ENCODE data around the gene ALG14.
"Not testable (repeated sequence)": the region's sequence is repeated elsewhere in the genome, so short reads cannot be mapped to it uniquely, and the experiment has no call there.

Gene ALG14

GRCh38 chr1:95028954-95029353, 43.8 kb downstream of the ALG14 start:
- in situ Hi-C loops (cut with HindIII; ENCODE audit: low sequenced_read_pairs): no loop called here
- DNase-seq (ENCODE audit: low read depth, low spot score): no peak
- no peak overlapping the region for H3K4me3 ChIP-seq (ENCODE audit: low read depth, low read length)
- TF ChIP-seq, protein P1, sequence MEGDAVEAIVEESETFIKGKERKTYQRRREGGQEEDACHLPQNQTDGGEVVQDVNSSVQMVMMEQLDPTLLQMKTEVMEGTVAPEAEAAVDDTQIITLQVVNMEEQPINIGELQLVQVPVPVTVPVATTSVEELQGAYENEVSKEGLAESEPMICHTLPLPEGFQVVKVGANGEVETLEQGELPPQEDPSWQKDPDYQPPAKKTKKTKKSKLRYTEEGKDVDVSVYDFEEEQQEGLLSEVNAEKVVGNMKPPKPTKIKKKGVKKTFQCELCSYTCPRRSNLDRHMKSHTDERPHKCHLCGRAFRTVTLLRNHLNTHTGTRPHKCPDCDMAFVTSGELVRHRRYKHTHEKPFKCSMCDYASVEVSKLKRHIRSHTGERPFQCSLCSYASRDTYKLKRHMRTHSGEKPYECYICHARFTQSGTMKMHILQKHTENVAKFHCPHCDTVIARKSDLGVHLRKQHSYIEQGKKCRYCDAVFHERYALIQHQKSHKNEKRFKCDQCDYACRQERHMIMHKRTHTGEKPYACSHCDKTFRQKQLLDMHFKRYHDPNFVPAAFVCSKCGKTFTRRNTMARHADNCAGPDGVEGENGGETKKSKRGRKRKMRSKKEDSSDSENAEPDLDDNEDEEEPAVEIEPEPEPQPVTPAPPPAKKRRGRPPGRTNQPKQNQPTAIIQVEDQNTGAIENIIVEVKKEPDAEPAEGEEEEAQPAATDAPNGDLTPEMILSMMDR (IDR thresholded peaks at IDR 0.05; ENCODE audit: low read depth, low read length): no peak

DNA sequence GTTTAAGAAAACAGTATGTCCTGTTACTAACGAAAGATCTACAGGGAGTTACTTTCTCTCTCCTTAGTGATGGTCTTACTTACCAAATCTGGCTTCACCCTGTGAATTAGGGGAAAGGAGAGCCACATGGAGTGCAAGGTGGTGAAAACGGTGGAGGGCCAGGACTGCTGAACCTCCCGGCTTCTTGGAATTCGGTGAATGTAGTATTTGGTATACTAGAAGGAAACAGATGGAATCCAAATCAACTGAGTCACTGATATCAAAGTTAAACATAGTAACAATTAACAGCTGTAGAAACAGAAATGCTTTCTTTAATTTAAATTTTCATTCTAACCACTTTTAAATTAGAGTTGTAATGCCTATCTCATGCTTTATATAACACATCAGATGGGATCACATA, 45.7 kb downstream of the ALG14 start:
- TF ChIP-seq, protein P1 (IDR thresholded peaks at IDR 0.05; ENCODE audit: low read depth, low read length): no peak
- no peak overlapping the region for H3K4me3 ChIP-seq (ENCODE audit: low read depth, low read length)
- peak; percentile 39 for DNase-seq (ENCODE audit: low read depth, low spot score)
- in situ Hi-C loops (cut with HindIII; ENCODE audit: low sequenced_read_pairs): no loop called here

- H3K4me3 ChIP-seq (ENCODE audit: low read depth, low read length): no peak overlapping the region
- peak; percentile 94 for DNase-seq (ENCODE audit: low read depth, low spot score)
- TF ChIP-seq, protein P1 (IDR thresholded peaks at IDR 0.05; ENCODE audit: low read depth, low read length): no peak
- in situ Hi-C loops (cut with HindIII; ENCODE audit: low sequenced_read_pairs): no loop called here
Observed at GRCh38 chr1:95023399-95024043, 49.2 kb downstream of the ALG14 start.

GRCh38 chr1:95022644-95022926, 50.2 kb downstream of the ALG14 start:
- no peak for DNase-seq (ENCODE audit: low read depth, low spot score)
- no peak overlapping the region for H3K4me3 ChIP-seq (ENCODE audit: low read depth, low read length)
- in situ Hi-C loops (cut with HindIII; ENCODE audit: low sequenced_read_pairs): no loop called here
- TF ChIP-seq, protein P1 (IDR thresholded peaks at IDR 0.05; ENCODE audit: low read depth, low read length): no peak

DNA sequence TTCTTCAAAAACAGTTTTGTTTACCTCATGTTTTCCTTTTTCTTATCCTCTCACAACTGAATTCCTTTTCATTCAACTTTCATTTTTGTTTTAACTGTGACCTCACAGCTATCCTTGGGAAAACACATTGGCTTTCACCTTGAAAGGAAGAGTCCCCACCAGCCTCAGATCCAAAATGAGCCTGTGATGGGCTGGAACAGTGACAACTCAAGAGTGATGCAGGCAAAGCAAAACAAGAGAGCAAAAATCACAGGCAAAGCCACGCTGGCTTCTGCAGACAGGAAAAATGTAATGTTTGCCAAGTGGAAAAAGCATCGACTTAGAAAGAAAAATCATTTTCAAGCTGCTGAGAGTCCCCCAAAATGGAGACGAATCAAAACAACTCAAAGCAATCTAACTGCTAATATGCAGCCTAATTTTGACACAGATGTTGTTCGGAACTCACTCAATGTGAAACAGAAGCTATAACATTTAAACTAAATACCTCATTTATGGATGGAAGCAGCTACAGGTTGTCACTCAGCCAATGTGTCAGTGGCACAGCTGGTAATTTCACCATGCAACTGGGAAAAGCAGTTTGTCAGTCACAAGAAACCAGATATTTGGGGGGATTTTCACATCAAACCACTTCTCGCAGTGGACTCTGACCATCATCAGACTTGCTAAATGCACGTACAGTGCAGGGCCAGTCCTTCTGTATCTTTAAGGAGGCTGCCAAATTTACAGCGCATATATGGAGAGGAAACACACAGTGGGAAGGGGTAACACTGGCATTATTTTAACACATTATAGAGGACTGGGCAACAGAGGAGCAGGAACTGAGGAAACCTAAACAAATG, 50.7 kb downstream of the ALG14 start:
- no peak overlapping the region for H3K4me3 ChIP-seq (ENCODE audit: low read depth, low read length)
- TF ChIP-seq, protein P1 (IDR thresholded peaks at IDR 0.05; ENCODE audit: low read depth, low read length): no peak
- peak; percentile 52 for DNase-seq (ENCODE audit: low read depth, low spot score)
- in situ Hi-C loops (cut with HindIII; ENCODE audit: low sequenced_read_pairs): no loop called here

DNA sequence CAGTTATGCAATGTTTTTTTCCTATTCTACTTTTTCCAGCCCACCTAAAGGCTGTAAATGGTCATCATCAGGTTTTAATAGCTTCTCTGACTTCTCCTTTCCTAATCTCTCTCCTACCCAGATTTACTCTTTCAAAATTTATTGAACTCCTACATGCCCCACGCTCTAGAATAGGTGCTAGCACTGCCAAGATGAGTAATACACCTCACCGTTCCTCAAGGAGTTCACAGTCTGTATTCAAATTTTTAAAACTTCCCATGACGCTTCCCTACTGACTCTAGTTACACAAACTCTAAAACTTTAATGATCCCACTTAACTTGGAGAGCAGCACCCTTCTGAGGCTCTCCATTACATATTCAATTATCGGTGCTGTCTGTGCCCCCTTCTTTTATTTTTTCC, 51.6 kb downstream of the ALG14 start:
- DNase-seq (ENCODE audit: low read depth, low spot score): no peak
- in situ Hi-C loops (cut with HindIII; ENCODE audit: low sequenced_read_pairs): no loop called here
- H3K4me3 ChIP-seq (ENCODE audit: low read depth, low read length): no peak overlapping the region
- TF ChIP-seq, protein P1 (IDR thresholded peaks at IDR 0.05; ENCODE audit: low read depth, low read length): no peak

DNA sequence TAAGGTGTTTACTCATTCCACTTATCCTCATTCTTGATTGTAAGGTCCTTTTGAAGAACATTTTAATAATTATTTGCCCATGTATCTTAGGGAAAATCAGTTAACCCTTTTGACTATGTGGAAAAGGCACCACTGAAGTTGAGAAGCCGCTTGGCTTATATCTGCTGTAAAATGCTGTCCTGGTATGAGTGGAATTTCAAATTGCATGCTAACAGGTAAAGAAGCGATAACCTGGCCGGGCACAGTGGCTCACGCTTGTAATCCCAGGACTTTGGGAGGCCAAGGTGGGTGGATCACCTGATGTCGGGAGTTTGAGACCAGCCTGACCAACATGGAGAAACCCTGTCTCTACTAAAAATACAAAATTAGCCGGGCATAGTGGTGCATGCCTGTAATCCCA, 53.3 kb downstream of the ALG14 start:
- DNase-seq (ENCODE audit: low read depth, low spot score); in situ Hi-C loops (cut with HindIII; ENCODE audit: low sequenced_read_pairs); H3K4me3 ChIP-seq (ENCODE audit: low read depth, low read length): not testable (repeated sequence)

Data from astrocyte of the spinal cord (primary cell).